Measurements from ENCODE around the gene KBTBD8.

The KBTBD8 gene

DNA sequence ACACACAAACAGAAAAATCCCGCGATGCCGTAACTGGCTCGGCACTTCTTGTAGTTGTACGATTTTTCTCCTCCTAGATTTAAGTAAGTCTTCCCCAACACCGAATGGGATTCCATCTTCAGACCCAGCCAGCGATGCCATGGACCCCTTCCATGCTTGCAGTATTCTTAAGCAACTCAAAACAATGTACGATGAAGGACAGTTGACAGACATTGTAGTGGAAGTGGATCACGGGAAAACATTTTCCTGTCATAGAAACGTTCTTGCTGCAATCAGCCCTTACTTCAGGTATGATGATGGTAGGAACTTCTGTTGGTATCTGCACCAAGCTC lies 763 bp downstream of the KBTBD8 start:
- DNase-seq: no peak
- ATAC-seq: no peak

DNA sequence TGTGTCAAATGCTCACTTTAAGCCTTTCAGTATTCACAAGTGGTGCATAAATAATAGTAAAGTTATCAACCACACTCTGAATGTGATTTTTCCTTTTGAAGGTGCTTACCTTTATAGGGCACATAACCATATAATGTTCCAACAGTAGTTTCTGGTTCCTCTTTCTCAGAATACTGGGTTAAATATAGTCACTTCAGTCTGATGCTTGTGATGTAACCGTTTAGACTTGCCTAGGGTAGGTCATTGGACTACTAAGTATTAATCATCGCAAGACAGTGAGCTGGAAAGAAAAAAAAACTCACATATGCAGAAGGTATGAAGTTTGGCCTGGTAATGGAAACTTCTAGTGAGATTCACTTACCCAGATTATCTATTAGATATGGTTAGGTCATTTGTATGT lies 1.9 kb downstream of the KBTBD8 start:
- peak; percentile 59 for ATAC-seq
- no peak for DNase-seq

DNA sequence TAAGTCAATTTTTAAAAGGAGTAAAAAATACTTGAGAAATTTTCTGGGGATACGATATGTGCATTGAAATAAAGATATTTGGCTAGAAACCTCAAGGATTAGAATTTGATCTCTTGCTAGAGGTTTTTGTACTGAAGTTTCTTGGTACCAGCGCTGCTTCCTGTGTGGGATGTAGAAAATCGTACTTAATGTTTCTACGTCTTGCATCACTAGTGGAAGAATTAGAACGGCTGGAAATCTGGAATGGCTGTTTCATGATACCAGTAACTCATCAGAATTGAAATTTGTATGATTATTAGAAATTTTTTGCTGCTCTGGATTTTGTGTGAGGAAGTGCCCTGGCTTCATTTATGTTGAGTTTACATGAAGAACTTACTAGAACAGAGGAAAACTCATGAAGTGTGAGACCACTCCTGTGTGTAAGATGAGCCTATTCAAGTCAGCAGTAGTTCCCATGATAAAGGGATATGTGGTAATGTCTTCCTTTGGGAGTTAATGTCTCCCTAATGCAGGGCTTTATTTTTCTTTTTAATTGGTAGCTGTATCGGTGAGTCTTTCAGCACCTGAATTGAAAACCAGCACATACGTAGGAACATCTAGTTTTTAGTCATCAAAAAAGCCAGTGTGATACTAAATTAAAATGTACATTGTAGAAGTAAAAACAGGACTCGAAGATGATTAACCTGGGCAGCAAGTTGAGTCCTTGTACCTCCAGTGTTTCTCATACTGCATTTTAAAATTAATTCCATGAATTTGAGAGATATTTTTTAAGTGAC lies 3.2 kb downstream of the KBTBD8 start:
- DNase-seq (no peak), ATAC-seq (no peak)

DNA sequence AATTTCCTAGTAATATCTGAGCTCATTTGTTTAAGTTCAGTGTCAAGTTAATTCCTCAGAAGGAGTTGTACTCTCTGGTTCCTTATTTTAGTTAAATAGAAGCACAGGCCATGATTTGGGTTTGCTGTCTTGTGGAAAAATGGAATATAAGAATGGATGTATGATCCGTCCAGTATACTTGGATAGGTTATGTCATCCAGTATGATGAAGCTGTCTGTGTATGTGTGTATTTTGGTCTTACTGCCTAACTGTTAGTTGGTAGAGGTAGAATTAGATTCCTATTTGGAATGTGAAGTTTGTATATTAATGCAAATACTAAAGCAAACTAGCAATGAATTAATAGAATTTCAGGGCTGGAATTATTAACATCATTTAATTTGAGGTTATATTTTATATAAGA lies 7.9 kb downstream of the KBTBD8 start:
- ATAC-seq: no peak

DNA sequence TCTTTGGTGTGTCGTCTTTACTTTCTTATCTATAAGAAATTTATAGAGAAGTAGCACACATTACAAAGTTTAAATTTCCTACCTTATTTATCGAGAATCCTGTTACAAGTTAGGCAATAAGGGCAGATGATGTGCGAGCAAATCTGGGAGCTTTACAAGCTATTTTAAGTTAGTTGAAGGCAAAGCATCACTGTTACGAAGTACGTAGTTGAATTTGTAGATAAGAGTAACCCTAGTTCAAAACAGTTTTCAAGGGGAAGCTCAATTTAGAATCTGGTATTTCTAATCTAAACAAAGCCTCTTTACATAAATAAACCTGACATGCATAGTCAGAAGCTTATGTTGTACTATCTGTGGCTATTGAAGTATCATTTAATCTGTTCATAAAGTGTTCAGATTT lies 8.4 kb downstream of the KBTBD8 start:
- DNase-seq (no peak), ATAC-seq (no peak)

More for the DNA sequence above, 7.9 kb downstream of the KBTBD8 start:
- DNase-seq: no peak

DNA sequence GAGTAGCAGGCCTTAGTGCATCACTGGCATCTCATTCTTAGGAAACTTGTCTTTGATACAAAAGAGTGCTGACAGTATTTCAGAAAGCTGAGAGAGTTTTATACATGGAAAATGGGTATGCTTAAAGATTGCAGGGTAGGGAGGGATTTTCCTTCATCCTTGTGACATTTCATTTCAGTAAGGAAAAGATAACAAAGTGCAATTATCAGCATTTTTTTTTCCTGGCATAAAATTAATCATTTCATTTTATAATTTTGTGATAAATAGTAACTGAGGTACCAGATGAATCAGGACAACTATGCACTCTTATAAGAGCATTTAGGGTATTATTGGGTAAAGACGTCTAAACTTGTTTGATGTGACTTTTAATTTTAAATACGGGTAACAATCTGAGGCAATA lies 10.3 kb downstream of the KBTBD8 start:
- no peak for ATAC-seq
- no peak for DNase-seq

DNA sequence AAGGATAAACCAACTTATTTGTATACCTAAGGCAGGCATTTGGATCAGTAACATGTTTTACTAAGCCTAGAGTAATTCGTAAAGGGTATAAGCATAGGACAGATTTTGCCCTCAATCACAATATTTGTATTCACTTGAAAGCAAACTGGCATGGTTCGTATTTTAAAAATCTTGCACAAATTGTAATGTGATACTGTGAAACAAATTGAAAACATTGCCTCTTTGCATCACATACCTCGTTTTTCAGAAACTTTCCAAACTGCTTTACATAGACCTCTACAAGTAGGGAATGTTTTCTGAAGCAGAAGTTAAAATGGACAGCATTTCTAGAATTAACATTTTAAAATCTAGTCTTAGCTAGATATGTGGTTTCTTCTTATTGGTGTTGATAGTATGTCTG lies 11.6 kb downstream of the KBTBD8 start:
- ATAC-seq (no peak), DNase-seq (no peak)

DNA sequence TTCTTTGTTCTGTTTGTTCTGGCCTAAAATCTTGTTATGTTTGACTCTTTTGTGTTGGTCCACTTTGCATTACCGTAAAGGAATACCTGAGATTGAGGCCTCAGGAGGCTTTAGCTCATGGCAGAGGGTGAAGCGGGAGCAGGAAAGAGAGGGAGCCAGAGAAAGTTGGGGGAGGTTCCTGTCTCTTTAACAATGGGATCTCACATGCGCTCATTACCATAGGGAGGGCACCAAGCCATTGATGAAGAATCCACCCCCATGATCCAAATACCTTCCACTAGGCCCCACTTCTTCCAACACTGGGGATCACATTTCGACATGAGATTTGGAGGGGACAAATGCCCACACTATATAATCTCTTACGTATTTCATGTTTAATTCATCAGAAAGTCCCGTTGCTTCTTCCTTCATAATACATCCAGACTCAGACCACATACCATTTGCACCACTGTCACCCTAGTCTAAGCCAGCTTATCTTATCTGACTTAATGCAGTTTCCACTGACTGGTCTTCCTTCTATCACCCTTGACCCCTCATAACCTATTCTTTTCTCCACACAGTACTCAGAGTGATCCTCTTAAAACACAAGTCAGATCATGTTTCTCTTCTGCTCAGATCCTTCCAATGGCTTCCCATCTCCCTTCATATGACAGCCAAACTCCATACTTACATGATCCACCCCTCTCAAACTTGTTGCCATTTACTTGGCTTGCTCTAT lies 13.5 kb downstream of the KBTBD8 start:
- no peak for ATAC-seq
- DNase-seq: no peak

DNA sequence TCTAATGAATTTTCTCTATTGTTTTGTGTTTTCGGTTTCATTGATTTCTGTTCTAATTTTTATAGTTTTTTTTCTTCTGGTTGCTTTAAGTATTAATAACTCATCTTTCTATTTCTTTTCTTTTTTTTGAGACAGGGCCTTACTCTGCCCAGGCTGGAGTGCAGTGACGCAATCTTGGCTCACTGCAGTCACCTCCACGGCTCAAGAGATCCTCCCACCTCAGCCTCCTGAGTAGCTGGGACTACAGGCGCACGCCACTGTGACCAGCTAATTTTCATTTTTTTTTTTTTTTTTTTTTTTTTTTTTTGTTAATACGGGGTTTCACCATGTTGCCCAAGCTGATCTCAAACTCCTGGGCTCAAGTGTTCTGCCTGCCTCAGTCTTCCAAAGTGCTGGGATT lies 14.5 kb downstream of the KBTBD8 start:
- ATAC-seq (no peak), DNase-seq (no peak)

DNA sequence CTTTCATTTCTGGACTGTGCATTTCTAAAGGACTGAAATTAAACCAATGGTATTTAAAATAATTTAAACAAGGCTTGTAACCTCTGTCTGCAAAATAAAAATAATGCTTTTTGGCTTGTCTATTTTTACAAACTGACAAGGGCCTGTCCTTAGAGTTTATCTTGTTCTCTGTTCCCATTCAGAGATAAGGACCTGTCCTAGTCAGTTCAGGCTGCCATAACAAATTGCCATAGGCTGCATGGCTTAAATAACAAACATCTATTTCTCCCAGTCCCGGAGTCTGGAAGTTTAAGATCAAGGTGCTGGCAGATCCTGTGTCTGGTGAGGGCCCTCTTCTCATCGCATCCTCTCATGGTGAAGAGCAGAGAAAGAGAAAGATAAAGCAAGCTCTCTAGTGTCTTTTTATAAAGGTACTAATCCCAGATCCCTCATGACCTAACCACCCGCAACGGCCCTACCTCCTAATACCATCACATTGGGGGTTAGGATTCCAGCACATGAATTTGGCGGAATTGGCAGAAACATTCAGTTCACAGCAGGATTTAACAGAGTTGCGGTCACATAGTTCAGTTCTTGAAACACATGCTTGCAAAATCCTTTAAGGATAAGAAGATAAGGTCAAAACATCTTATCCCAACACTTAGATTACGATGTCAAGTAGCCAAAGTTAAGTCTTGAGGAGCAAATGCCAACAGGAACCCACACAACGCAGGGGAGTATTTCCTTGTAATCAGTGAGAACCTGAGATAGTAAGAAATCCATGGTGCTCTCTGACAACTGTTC lies 17.8 kb downstream of the KBTBD8 start:
- DNase-seq: no peak
- ATAC-seq: no peak

DNA sequence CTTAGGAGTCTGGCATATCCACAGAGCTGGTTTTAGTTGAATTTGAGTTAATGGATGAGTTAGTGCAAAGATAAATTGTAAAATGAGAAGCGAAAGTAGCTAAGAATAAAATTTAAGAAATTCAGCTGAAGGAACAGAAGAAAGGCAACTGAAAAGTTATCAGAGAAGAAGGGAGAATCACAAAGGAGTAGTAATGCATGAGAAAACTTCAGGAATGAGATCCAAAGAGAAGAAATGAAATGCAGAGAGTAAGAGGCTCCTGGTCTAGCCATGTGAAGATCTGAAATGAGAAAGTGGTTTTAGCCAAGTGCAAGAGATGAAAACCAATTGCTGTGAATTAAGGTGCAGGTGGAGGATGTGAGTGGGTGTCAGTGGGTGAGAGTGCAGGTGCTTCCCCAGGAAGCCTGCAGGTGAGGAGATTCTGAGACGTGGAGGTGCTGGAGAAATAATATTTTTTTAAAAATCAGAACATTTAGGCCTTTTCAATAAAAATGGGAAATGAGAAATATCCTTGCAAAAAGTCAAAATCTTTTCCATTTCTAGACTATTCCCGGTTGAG lies 18.5 kb downstream of the KBTBD8 start:
- no peak for ATAC-seq
- no peak for DNase-seq

DNA sequence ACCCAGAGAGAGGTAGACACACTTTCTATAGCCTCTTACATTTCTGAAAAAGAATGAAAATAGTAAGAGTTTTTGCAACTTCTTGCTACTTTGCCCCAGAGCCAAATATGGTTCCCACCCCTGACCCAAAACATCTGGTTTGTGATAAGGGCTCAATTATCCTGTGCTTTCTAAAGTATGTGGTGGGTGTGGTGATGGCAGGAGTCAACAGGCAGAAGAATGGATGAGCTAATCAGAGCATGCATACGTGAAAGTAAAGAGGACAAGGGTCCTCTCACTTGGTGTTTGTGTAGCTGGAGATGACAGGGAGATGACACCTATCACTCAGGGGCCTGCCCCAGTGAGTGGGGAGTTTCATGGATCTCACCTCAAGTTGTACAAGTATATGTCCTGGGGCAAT lies 19.1 kb downstream of the KBTBD8 start:
- ATAC-seq (peak; percentile 77), DNase-seq (no peak)

DNA sequence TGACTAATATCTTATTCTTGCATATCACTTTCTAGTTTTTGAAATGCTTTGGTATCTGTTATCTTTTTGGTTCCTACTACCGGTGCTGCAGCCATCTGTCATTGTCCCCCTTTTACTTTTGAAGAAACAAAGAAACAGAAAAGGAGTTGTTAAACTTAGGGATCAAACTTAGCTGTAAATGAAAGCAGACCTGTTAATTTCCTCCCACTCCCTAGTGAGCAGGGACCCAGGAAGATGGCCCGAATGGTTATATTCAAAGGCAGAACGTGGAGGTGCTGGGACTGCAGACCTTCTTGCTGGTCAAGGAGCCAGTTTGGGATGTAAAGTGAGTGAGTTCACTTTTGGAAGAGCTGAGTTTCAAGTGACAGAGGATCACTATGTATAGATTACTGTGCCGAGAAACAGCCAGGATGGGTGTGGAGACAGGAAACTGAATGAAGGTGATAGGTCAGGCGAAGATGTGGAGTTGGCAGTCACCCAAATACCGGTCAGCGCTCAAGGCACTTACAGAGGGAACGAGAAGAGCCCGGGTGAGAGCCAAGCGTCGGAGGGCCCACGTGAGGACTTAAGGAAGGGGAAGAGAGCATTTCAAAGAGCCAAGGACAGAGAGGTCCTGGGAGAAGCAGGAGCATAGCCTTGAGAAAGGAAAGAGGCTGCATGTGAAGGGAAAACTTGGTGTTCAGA lies 20.1 kb downstream of the KBTBD8 start:
- no peak for ATAC-seq
- DNase-seq: no peak

DNA sequence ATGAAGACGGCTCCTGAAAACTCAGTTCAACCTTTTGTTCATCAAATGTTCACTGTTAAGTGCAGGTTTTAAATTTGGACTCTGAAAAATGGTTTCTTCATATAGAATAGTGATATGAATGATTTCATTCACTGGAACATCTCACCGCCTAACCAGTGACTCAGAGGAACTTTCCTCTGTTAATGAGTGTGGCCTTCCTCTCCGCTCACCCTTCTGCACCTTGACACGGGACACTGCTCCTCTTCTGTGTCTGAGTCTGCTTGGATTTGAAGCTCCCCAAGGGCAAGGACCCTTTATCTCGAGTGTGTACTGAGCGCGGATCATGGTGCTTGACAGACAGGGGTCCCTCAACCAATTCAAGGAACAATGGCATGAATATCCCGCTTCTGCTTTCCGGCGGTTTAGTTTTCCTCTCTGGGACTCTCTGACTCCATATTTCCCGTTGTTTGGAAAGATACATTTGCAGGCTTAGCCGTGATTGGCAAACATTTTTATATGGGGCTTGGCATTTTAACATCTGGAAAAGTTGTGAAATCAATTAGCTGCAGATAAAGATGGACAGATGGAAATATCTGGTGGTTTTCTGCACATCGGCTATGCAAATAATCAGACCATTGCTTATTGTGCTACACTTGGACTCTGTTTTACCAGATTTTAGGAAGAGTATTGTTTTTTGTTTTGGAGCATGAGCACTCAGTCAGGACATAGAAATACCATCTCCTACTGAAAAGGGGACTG lies 20.9 kb downstream of the KBTBD8 start:
- no peak for DNase-seq
- ATAC-seq: peak; percentile 49

DNA sequence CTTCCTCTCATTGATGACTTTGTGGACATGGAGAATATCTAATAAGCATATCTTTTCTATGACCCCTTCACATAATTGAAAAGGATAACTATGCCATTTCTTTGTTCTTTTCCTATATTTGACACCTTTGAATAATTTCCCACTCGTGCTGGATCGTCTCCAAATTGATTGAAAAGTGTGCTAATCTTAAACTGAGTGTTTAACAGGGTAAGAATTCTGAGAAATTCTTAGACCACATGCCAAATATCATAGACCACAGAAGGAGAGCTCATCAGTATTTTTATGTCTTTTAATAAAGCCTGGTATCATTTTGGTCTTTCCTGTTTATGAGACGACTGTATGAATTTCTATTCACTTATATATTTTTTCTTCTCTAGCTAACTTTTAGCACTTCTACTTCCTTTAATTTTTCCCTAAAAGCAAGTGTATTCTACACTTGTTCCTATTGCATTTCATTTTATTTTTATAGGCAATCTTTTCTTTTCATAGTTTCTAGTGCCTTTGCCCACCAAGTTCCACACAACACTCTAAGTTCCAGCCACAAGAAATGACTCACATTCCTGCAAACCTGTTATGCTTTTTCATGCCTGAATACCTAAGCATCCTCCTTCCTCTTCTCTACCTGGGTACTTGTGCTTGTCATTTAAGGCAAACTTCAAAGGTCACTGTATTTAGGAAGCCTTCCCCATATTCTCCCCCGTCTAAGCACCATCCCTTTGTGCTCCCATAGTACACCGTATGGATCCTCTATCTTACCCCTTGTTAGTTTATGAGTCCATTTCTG lies 30.1 kb downstream of the KBTBD8 start:
- DNase-seq: no peak
- ATAC-seq: no peak

DNA sequence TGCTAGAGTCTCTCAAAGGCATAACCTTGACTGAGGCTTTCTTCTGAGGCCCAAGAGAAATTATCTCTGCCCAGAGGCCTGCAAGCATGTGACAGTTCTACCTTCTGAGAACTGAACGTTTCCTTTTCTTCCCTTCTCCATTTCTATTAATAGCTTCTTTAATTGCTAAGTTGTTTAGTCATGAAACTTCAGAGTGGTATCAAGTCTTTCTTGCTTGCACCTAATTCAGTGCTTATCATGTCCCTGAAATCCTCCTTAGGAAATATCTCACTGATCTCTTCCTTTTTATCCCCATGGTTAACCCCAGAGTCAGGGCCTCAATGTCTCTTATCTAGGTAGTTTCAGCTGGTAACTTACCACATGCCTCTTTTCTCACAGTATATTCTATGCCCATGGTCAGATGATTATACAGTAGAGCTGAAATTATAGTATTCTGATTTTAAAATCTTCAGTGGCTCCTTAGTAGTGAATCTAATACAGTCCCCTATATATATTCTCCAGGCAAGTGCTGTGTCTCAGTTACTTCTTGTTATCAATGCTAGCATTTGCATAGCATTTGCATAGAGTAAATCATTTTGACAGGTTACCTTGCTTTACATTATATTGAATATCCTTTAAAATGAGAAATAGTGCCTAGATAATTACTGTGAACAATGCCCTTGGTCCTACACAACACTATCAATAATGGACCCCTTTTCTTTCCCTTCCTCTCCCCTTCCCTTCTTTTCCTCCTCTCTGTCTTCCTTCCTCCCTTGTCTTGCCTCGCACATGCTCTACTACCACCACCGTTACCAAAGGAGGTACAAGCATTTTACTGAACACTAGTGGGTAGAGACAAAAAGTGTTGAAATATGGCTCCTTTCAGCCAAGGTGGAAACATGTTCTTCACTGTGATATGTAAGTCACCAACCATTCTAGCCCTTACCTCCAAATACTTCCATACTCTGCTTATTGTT lies 33.0 kb downstream of the KBTBD8 start:
- DNase-seq: no peak
- ATAC-seq: no peak

DNA sequence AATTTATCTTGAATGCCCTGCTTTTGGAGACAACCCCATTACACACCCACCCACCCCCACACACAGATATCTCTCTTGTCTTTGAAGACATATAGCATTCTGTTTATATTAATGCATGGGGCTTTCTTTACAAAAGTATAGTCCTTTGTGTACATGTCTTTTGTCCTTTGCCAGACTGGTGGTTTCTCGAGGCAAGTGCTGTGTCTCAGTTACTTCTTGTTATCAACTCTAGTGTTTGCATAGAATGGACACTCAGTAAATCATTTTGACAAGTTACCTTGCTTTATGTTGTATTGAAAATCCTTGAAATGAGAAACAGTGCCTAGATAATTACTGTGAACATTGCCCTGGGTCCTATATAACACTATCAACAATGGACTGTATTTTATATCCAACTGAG lies 33.9 kb downstream of the KBTBD8 start:
- DNase-seq (no peak), ATAC-seq (no peak)

DNA sequence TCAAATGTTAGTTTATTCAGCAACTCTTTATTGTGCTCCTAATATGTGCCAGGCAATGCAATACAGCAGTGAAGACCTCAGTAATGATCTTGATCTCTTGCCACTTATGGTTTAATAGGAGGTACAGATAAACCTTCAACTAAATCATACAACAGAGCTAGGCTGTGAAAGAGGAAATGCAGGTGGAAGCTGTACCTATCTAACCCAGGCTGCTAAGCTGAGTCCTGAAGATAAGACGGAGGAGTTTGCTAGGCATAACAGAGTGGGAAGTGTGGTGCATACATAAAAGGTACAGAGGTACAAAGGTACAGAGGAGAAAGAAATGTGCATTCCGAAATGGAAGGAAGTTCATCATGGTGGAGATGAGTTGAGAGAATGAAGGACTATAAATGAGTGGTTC lies 35.0 kb downstream of the KBTBD8 start:
- no peak for ATAC-seq
- DNase-seq: no peak

DNA sequence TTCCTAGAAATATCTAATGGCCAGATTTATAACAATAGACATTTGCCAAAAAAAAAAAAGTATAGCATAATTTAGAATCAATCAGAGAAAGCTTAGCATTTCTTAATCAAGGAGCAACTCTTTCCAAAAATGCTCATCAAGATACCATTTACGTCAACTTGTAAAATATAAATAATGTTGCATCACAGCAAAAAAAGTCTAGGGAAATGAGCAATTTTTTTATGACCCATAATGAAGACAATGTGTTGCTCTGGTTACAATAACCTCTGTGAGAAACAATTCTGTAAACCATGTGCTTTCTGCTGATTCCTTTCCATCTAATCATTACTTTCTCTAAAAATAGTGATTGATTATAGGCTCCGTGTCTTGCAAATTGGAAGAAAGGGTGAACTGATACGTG lies 36.3 kb downstream of the KBTBD8 start:
- no peak for DNase-seq
- ATAC-seq: no peak

DNA sequence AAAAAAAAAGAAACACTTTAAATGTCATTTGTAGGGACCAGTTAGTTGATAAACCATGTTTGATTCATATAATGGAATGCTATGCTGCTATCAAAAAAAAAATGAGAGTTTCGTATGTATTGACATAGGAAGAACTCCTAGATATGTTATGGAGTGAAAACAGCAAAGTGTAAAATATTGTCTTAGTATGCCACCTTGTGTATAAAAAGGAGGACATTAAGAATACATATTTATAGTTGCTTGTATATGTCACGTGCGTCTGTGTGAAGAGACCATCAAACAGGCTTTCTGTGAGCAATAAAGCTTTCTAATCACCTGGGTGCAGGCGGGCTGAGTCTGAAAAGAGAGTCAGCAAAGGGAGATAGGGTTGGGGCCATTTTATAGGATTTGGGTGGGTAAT lies 39.5 kb downstream of the KBTBD8 start:
- ATAC-seq: no peak
- DNase-seq: no peak
